IgD-negative memory B cell (primary cell): Measurements from ENCODE around the gene TMCC3. TPM values are rescaled to one million over a fixed set of nuclear protein-coding genes. Genes with fewer than 3 reads are reported as not detected.

ENCODE experiments used
- H3K27ac Mint-ChIP-seq, 3 donors: one replicate each; pipeline ENCODE4 v1.8.0; 2020 to 2022; ENCODE audit warnings: mild to moderate bottlenecking in 3 of 3, mixed read lengths in 3 of 3, moderate library complexity in 1 of 3
- H3K27me3 Mint-ChIP-seq: one replicate; pipeline ENCODE4 v1.8.0; 2021; ENCODE audit warnings: mixed read lengths
- H3K36me3 Mint-ChIP-seq: one replicate; pipeline ENCODE4 v1.8.0; 2020; ENCODE audit warnings: mild to moderate bottlenecking, mixed read lengths
- H3K4me1 Mint-ChIP-seq, 3 donors: one replicate each; pipeline ENCODE4 v1.8.0; 2020 to 2022; ENCODE audit warnings: mixed read lengths in 3 of 3, mild to moderate bottlenecking in 1 of 3
- H3K4me3 Mint-ChIP-seq, 4 donors: one replicate each; pipeline ENCODE4 v1.8.0; 2020 to 2022; ENCODE audit warnings: mild to moderate bottlenecking in 4 of 4, mixed read lengths in 4 of 4, moderate library complexity in 3 of 4
- H3K9me3 Mint-ChIP-seq, 3 donors: one replicate each; pipeline ENCODE4 v1.8.0; 2020 to 2021; ENCODE audit warnings: mixed read lengths in 3 of 3, mild to moderate bottlenecking in 1 of 3
- polyA plus RNA-seq: library from polyadenylated mRNA; unstranded; fragments of 300-500 nt; fragmentation: Illumina TruSeq; gene quantifications from one replicate; pipeline ENCODE4 v1.2.3, GENCODE V29; 2021

The TMCC3 gene
- polyA plus RNA-seq, 1 donor from 2014 or later: 15.2 TPM

DNA sequence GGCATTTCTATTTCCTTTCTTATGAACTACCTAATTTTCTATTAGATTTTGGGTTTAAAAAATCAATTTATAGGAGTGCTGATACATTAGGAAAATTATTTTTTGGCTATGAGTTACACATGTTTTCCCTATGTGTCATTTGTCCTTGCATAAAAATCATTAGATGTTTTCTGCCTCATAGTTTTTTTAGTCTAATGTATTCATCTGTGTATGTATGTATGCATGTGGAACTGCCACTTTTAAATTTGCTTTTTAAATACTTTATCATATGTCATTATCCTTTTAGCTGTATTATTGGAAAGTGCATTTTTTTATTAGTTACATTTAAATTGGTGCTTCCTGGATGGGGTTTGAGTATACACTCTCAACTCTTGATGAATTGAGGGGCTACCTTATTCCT is 112.0 kb downstream of the TMCC3 start:
- H3K9me3 Mint-ChIP-seq: no peaks in the 10 kb centered on the region
- H3K27me3 Mint-ChIP-seq: no peaks in the 10 kb centered on the region
- no peak overlapping the region for H3K4me3 Mint-ChIP-seq
- H3K4me1 Mint-ChIP-seq: no peaks in the 10 kb centered on the region
- no peak overlapping the region for H3K27ac Mint-ChIP-seq
- H3K36me3 Mint-ChIP-seq: no peaks in the 10 kb centered on the region

DNA sequence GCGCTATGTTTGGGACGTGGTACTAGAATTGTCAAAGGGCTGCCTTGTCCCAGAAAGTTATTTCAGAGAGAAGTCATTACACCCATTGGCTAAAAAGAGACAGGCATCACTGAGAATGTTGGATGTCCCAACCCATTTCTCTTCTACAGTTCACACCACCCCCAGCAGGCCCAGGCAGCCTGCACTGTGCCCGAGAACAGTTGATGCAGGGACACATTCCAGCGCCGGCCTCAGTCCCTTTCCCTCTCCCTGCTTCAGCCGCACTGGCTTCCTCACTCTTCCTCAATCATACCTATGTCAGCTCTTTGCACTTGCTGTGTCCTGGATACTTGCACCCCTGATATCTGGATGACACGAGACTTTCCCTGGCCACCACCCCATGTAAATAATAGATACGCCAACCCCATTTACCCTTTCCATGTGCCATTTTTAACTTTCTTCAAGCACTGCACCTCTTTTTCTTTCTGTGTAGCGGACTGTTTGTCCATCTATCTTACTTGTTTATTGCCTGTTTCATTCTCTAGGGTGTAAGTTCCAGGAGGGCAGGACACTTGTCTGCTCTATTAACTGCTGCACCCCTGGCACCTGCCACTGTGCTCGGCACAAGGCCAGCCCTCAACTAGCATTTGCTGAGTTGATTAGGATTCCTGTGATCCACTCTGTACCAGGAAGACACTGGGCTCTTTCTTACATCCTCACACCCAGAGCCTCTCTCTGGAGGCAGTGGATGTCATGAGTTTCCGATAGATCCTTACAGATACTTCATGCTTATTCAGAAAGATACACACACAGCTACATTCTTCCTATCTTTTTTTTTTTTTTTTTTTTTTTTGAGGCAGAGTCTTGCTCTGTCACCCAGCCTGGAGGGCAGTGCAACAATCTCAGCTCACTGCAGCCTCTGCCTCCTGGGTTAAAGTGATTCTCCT is 114.1 kb downstream of the TMCC3 start:
- H3K27me3 Mint-ChIP-seq: peaks cover 5% of the 10 kb centered on the region
- H3K27ac Mint-ChIP-seq: no peak overlapping the region
- no peak overlapping the region for H3K4me3 Mint-ChIP-seq
- no peaks in the 10 kb centered on the region for H3K36me3 Mint-ChIP-seq
- peaks cover 4% of the 10 kb centered on the region in 3 donors for H3K4me1 Mint-ChIP-seq
- no peaks in the 10 kb centered on the region for H3K9me3 Mint-ChIP-seq

DNA sequence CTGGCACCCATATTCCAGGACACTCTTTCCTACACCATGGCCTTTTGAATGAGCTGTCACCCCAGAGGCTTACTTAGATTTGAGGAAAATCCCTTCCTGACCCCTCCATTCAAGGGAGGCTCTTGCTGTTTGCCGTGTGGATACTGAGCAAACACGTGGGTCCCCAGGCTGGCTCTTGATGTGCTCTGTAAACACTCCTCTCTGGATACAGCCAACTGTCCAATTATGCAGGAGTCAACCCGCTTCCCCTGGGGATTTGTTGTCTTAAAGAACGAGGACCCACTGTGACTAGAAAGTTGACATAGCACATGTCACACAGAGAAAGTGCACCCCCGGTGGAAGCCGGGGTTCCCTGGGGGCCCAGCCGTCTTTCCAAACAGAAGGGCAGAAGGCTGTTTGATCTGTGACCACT is 114.8 kb downstream of the TMCC3 start:
- H3K9me3 Mint-ChIP-seq: no peaks in the 10 kb centered on the region
- no peak overlapping the region for H3K27ac Mint-ChIP-seq
- H3K4me3 Mint-ChIP-seq: no peak overlapping the region
- H3K27me3 Mint-ChIP-seq: peaks cover 5% of the 10 kb centered on the region
- no peaks in the 10 kb centered on the region for H3K36me3 Mint-ChIP-seq
- peaks cover 4% of the 10 kb centered on the region in 3 donors for H3K4me1 Mint-ChIP-seq

DNA sequence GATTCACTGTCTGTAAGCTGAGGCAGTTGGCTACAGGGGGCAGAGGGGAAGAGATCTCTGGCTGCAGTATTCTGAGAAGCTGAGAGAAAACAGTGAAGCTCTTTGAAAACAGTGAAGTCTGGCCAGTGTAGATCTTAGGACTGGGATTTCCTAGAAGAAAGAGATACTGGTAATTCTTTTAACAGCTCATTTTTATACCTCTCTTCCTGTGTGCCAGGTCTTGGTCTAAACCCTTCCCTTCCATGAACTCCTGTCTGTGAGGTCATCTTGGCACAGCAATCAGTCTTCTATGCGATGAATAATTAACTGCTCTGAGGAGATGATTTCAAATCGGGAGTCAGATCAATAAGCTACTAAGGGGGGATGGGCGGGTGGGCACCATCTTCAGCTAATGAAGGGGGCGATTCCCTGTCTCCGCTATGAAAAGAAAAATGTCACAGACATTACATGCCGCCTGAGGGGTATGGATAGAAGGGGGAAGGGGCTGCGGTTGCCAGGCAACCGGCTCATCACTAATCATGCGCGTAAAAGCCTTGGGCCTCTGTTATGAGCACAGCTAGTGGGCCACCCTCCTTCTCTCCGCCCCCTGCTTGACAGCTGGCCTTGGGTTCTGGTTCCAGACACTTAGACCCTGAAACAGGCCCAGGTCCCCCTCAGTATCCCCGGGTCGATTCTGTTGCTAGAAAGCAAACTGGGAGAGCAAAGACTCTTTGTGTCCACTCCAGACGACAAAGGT is 115.4 kb downstream of the TMCC3 start:
- no peaks in the 10 kb centered on the region for H3K9me3 Mint-ChIP-seq
- H3K36me3 Mint-ChIP-seq: no peaks in the 10 kb centered on the region
- H3K4me3 Mint-ChIP-seq: no peak overlapping the region
- H3K27ac Mint-ChIP-seq: no peak overlapping the region
- peaks cover 5% of the 10 kb centered on the region for H3K27me3 Mint-ChIP-seq
- peaks cover 4% of the 10 kb centered on the region in 3 donors for H3K4me1 Mint-ChIP-seq

DNA sequence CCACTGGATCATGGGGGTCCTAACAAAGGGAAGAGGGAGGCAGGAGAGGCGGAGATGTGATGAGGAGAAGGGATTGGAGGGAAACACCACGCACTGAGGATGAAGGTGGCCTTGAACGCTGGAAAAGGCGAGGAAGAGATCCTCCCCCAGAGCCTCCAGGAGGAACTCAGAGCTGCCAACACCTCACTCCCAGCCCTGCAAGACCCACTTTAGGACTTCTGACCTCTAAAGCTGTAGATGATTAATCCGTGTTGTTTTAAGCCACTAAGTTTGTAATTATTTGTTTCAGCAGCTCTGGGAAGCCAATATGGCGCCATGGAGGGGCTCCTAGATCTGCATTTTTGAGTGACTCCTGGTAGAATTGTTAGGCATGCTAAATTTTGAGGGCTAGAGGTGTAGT is 116.1 kb downstream of the TMCC3 start:
- H3K27me3 Mint-ChIP-seq: peaks cover 5% of the 10 kb centered on the region
- H3K27ac Mint-ChIP-seq: peak overlapping the region in 1 of 3 donors; percentile 47
- H3K36me3 Mint-ChIP-seq: no peaks in the 10 kb centered on the region

DNA sequence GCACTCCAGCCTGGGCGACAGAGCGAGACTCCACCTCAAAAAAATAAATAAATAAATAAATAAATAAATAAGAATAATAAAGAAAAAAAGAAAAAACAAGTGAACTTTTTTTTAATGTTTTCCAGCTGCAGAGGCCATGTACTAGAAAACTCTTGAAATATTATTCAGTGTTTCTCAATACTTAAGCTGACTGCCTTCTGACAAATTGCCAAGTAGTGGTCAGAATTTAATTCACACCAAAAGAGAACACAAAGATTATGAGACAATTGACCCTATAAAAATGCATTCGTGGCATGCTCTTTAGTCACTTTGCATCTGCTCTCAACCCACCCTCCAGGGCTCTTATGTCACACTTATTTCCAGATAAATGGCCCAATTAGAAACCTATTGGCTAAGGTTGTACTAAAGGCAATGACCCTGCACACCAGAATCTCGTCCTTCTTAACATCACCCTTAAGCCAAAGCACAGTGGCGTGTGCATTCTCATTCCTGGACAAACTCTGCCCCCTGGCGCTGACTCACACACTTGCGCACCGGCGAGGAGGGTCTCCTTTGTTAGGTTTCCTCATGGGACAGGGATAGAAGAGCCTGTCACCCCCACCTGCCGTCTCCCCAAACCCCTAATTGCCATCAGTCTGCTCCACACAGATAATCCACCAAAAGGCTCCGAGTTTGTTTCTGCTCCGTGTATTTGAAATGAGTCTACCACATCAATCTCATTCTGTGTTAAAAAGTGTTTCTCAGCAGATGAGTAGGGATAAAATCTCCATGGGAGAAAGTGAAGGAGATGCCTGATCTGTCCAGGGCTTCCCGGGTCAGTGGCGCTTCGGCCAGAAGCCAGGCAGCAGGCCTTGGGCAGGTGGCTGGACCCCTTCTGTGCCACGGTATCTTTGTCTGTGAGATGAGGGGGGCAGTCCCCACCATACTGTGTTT is 117.6 kb downstream of the TMCC3 start:
- Mint-ChIP-seq H3K9me3 (no peaks in the 10 kb centered on the region), H3K27ac (no peak overlapping the region), H3K4me1 (peaks cover 4 to 11% (median 4%) of the 10 kb centered on the region in 3 donors), H3K4me3 (no peak overlapping the region), H3K36me3 (no peaks in the 10 kb centered on the region), H3K27me3 (peaks cover 5% of the 10 kb centered on the region)

More for the DNA sequence above, 116.1 kb downstream of the TMCC3 start:
- Mint-ChIP-seq H3K4me1 (peaks cover 4 to 11% (median 4%) of the 10 kb centered on the region in 3 donors), H3K4me3 (no peak overlapping the region), H3K9me3 (no peaks in the 10 kb centered on the region)

DNA sequence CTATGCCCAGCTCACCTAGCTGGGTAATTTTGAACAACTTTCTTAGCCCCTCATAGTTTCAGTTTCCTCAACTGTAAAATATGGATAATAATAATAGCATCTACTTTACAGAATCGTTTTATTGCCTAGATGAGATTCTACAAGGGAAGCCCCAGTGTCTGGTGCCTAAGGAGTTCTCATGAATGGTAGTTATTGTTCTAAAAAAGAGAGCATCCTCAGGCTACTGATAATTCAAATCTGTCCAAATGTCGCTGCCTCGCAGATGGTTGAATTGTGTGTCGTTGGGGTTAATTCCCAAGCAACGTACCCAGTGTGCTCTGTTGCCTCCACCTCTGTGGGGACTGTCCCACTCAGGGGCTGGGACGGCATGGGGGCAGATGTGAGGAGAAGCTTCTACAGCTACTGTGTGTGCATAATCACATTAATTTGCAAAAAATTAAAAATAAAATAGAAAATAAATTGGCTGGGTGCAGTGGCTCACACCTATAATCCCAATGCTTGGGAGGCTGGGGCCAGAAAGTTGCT is 119.1 kb downstream of the TMCC3 start:
- Mint-ChIP-seq H3K27ac (no peak overlapping the region), H3K4me1 (peaks cover 4 to 11% (median 4%) of the 10 kb centered on the region in 3 donors), H3K4me3 (no peak overlapping the region), H3K27me3 (peaks cover 5% of the 10 kb centered on the region), H3K36me3 (no peaks in the 10 kb centered on the region), H3K9me3 (no peaks in the 10 kb centered on the region)

DNA sequence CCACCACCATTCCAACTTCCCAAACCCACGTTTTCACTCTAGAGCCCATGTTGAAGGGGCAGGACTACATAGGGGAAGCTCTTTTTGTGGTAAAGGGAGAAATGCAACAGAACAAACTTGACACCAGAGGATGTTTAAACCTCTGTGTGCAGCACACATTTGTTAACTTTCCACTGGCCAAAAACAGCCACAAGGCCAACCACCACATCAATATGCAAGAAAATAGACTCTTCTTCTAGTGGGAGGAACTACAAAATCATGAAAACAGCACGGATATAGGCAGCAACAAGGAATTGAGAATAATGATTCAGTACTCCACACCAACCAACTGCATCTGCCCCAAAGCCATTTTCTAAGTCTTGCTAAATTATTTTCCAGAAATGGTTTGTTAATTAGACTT is 124.4 kb downstream of the TMCC3 start:
- Mint-ChIP-seq H3K27me3 (no peaks in the 10 kb centered on the region), H3K9me3 (no peaks in the 10 kb centered on the region), H3K4me1 (peaks cover 0 to 13% (median 6%) of the 10 kb centered on the region in 3 donors), H3K27ac (no peak overlapping the region), H3K4me3 (no peak overlapping the region), H3K36me3 (no peaks in the 10 kb centered on the region)

Other genes starting within 250 kb of the TMCC3 start
- 7.5 TPM for gene CEP83, start 190.7 kb downstream of the TMCC3 start, polyA plus RNA-seq